ENCODE results near the gene GALNS. TPM values are rescaled to one million over a fixed set of nuclear protein-coding genes. Genes with fewer than 3 reads are reported as not detected.
A peak's percentile ranks its signal among the peaks of the same experiment; 100 is the strongest.
"Not testable (repeated sequence)": the region's sequence is repeated elsewhere in the genome, so short reads cannot be mapped to it uniquely, and the experiment has no call there.

The GALNS gene
- total RNA-seq, 1 donor from 2014 or later: 15.8 TPM

GRCh38 chr16:88892065-88892464, 35.3 kb upstream of the GALNS start:
- DNase-seq (ENCODE audit: missing footprints) (no peak), ATAC-seq (no peak)

DNA sequence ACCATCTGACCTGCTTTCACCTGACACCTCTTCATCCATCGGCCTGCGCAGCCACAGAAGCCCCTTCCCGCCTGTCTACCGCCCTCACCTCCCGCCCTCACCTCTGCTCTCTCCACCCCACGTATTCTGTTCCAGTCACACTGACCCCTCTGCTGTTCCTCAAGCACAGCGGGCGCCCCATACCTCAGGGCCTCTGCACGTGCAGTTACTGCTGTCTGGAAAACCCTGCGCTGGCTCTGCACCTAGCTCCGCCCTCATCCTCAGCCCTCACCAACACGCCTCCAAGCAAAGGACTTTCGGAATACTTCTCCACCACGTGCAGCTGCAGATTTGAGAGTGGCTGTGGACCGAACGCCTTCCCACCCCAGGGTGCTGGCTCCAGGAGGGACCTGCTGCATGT, 34.3 kb upstream of the GALNS start:
- intact Hi-C loops (cut with DNase I): no loop called here
- no peak for ATAC-seq
- DNase-seq (ENCODE audit: missing footprints): no peak

More at GRCh38 chr16:88892065-88892464, 35.3 kb upstream of the GALNS start:
- intact Hi-C loops (cut with DNase I): no loop called here

DNA sequence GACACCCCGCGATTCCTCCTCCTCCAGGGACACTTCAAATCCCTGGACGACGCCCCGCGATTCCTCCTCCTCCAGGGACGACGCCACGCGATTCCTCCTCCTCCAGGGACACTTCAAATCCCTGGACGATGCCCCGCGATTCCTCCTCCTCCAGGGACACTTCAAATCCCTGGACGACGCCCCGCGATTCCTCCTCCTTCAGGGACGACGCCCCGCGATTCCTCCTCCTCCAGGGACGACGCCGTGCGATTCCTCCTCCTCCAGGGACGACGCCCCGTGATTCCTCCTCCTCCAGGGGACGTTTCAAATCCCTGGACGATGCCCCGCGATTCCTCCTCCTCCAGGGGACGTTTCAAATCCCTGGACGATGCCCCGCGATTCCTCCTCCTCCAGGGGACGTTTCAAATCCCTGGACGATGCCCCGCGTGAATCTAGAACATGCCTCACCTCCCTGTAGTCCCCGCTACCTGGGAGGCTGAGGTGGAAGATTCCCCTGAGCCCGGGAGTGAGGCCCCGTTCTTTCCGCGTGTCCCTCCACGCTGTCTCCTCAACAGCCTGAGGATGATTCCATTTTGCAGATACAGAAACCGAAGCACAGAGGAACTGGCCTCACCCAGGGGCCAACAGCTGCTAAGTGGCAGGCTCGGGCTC, 33.1 kb upstream of the GALNS start:
- DNase-seq (ENCODE audit: missing footprints); intact Hi-C loops (cut with DNase I); ATAC-seq: not testable (repeated sequence)

DNA sequence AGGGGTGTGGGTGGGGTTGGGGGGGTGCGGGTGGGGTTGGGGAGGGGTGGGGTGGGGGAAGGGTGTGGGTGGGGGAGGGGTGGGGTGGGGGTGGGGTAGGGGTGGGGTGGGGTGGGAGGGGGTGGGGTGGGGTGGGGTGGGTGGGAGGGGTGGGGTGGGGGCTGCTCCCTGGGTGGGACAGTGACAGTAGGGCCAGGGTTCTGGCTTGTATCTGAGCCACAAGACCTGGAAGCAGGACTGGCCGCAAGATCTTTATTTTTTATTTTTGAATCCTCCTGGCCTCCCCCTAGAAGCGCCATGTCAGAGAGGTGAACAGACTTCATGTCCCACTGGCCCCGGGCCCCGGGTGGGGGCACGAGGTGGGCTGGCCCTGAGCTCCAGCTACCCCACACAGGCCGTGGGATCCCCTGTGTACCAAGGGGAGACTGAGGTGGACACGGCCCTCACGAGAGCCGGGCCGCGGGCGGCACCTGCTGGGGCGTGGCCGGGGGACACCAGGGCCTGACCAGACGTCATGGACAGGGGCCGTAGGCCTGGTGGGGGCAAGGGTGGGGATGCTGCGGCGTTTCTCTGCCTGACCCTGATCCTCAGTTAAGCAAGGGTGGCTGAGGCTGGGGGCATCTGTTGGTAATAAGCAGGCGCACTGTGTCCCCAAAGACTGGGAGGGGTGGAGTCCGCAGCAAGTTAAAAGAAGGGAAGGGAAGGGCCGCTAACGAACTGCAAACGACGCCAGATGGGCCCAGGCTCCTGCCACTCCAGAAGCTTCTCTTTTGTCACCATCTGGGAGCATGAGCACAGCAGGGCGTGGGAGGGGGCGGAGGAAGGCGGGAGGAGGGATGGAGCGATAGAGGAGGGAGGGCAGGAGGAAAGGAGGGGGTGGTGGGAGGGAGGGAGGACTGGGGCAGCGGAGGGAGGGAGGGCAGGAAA, 32.0 kb upstream of the GALNS start:
- peak; percentile 85 for DNase-seq (ENCODE audit: missing footprints)
- peak; percentile 29 for ATAC-seq
- intact Hi-C loops (cut with DNase I): no loop called here

DNA sequence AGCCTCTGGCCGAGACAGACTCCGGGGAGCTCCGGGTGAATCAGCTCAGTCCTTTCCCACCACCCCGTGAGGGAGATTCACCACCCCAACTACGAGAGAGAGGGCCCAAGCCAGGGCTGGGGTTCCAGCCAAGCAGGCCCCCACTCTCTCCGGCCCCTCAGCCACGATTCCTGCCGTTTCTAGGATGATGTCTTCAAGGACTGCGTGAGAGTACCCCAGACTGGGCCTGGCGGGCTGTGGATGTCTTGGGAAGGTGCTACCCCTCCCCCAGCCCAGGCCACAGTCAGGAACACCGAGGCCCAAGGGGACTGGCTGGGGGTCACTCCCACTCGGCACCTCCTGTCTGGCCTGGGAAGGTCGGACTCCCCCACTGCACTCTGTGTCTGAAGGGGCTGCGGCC, 31.3 kb upstream of the GALNS start:
- intact Hi-C loops (cut with DNase I): no loop called here
- no peak for ATAC-seq
- DNase-seq (ENCODE audit: missing footprints): no peak

GRCh38 chr16:88886845-88887521, 30.2 kb upstream of the GALNS start:
- DNase-seq (ENCODE audit: missing footprints): peak; percentile 95
- intact Hi-C loops (cut with DNase I): loop anchor here (1.0 to 2.0 kb wide), 2 partner anchors 34 to 52 kb away; no protein-coding TSS in a partner anchor
- peak; percentile 82 for ATAC-seq

- no peak for DNase-seq (ENCODE audit: missing footprints)
- peak; percentile 8 for ATAC-seq
- intact Hi-C loops (cut with DNase I): loop anchor here (2.0 kb wide), 1 partner anchor 34 kb away; no protein-coding TSS in a partner anchor
Observed at GRCh38 chr16:88886420-88886844, 29.7 kb upstream of the GALNS start.

- DNase-seq (ENCODE audit: missing footprints): no peak
- intact Hi-C loops (cut with DNase I): loop anchor here (2.0 kb wide), 1 partner anchor 35 kb away; no protein-coding TSS in a partner anchor
Observed at GRCh38 chr16:88885693-88886280, 29.0 kb upstream of the GALNS start.

DNA sequence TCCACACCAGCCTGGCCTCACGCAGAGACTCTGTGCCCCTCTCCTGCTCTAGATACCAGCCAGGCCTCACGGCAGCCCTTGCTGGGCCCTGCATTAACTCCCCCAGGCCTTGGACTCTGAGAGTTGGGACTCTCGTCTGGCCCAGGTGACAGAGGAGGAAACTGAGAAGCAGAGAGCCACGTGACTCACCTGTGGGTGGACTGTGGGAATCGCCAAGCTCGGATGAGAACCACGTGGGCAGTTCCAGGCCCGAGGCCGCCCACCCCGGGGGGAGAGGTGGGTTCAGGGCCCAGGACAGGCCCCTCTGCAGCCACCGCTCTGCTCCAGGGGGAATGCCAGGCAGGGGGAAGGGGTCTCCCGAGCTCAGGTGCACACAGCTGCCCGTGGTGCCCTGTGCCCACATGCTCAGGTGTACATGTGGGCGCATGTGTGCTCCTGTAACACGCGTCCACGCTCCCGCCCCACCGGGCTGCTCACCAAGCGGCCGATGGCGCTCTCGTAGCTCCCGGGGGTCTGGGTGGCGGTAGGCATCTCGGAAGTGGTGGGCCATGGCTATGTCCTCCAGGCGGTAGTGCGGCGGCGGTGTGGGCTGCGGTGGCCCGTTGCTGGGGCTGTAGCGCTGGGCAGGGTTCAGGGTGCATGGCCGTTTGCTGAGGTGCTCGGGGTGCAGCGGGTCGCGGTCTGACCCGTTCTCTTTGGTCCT, 28.0 kb upstream of the GALNS start:
- intact Hi-C loops (cut with DNase I): no loop called here

More at GRCh38 chr16:88885693-88886280, 29.0 kb upstream of the GALNS start:
- no peak for ATAC-seq

DNA sequence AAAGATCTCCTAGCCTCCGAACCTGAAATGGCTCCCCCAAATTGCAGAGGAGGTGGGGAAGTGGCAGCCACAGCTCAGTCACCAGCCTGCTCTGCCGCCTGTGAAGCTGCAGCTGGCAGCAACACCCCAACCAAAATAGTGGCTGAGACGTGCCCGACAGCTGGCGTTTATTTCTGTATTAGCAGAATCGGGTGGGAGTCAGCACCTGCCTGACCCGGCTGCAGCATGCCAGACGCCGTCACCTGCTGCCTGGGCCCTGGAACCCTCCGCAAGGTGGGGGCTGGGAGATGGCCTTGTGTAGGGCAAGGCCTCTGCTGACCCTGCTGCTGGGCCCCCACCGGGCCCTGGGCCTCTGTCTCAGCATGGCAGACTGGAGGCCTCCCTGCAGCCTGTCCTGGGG, 27.2 kb upstream of the GALNS start:
- DNase-seq (ENCODE audit: missing footprints) (no peak), ATAC-seq (no peak)
- intact Hi-C loops (cut with DNase I): no loop called here

More for the DNA sequence above, 28.0 kb upstream of the GALNS start:
- DNase-seq (ENCODE audit: missing footprints) (no peak), ATAC-seq (no peak)

- ATAC-seq: no peak
Observed at GRCh38 chr16:88883117-88883895, 26.6 kb upstream of the GALNS start.

DNA sequence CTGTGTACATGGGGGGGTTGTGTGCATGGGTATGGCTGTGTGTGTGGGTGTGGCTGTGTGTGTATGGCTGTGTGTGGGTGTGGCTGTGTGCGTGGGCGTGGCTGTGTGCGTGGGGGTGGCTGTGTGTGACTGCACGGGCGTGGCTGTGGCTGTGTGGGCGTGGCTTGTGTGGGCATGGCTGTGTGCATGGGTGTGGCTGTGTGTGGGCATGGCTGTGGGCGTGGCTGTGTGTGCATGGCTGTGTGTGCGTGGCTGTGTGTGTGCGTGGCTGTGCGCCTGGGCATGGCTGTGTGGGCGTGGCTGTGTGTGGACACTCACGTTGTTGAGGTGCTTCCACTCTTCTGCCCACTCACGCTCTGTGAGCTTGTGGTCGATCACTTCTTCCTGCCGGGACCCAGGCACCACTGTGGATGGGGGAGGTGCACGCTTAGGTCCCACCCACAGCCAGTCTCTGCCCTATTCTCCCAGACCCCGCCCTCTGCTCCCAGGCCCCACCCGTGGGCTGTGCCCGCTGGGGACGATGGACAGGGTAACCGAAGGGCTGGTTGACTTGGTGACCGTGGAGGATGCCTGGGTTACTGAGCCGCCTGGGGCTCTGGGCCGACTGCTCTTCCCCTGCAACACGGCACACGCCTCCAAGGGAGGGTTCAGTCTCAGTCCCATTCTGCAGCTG, 25.7 kb upstream of the GALNS start:
- DNase-seq (ENCODE audit: missing footprints) (no peak), ATAC-seq (no peak)
- intact Hi-C loops (cut with DNase I): no loop called here

More at GRCh38 chr16:88883117-88883895, 26.6 kb upstream of the GALNS start:
- DNase-seq (ENCODE audit: missing footprints): no peak
- intact Hi-C loops (cut with DNase I): no loop called here

DNA sequence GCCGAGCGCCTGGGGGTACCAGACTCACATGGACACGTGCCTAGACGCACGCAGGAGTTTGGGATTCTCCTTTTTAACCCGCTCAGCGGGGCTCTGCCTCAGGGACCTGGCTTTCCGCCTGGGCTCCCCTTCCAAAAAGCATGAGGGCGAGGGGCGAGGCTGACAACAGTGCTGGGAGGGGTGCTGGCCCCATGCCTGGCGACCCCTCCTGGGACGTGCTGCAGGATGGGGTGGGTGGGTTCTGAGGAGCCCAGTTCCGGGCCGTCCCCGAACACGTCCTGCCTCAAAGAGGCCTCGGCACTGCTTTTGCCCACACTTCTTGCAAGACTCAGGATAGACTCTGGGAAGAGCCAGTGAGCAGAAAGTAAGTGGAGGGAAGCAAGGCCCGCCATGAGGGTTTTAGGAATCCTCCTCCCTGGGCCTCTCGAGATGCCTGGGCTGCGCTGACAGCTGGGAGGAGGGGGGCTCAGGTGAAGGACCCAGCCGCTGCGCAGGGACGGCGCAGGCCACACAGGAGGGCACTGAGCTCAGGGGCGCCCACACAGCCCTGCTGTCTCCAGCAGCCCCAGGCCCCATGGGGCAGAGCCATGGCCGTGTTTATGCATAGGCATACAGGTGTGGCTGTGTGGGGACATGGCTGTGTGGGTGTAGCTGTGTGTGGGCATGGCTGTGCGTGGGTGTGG, 25.1 kb upstream of the GALNS start:
- intact Hi-C loops (cut with DNase I): no loop called here
- DNase-seq (ENCODE audit: missing footprints) (no peak), ATAC-seq (no peak)

- DNase-seq (ENCODE audit: missing footprints) (no peak), ATAC-seq (no peak)
- intact Hi-C loops (cut with DNase I): no loop called here
Observed at GRCh38 chr16:88881007-88881615, 24.4 kb upstream of the GALNS start.

- ATAC-seq: no peak
- DNase-seq (ENCODE audit: missing footprints): no peak
- intact Hi-C loops (cut with DNase I): no loop called here
Observed at GRCh38 chr16:88880226-88881006, 23.7 kb upstream of the GALNS start.

GRCh38 chr16:88879788-88880055, 23.0 kb upstream of the GALNS start:
- intact Hi-C loops (cut with DNase I): no loop called here
- DNase-seq (ENCODE audit: missing footprints) (no peak), ATAC-seq (no peak)
